Endothelial cell of umbilical vein (primary cell): ENCODE data around the gene REP15. TPM values are rescaled to one million over a fixed set of nuclear protein-coding genes. Genes with fewer than 3 reads are reported as not detected.

Experiments
- Bru-seq: library from RNA; stranded (reverse); fragments of 400-500 nt; gene quantifications from one replicate; lab custom pipeline; 2021; lab: Mats Ljungman, UMichigan
- BruChase-seq, 2 experiments: library from RNA; stranded (reverse); fragments of 400-500 nt; gene quantifications; one replicate each; lab custom pipeline; 2021; lab: Mats Ljungman, UMichigan
- BruUV-seq: library from RNA; stranded (reverse); fragments of 400-500 nt; replicated peaks from 2 replicates; lab custom pipeline; 2021; lab: Mats Ljungman, UMichigan
- CTCF ChIA-PET: fragments of 300-600, 350-600 bp; sonication (Branson Sonifier 250); formaldehyde crosslinking; loops from one replicate; lab custom pipeline; 2021; ENCODE audit warnings: antibody characterized with exemption, inconsistent platforms; lab: Charles Lee
- POLR2A ChIA-PET: fragments of 300-600, 350-600 bp; sonication (Branson Sonifier 250); formaldehyde crosslinking; loops from one replicate; lab custom pipeline; 2021; ENCODE audit warnings: antibody characterized with exemption, inconsistent platforms; lab: Charles Lee
- DNase-seq: peaks from one replicate; pipeline ENCODE4 v3.0.0-alpha.2; 2011; ENCODE audit warnings: low read depth, low spot score
- FAIRE-seq: peaks from 2 replicates; lab custom pipeline; 2011; peaks lifted over from hg19 to GRCh38; lab: Jason Lieb, UNC
- H2AFZ ChIP-seq: 2 replicates; pipeline ENCODE4 v1.6.0; 2012; ENCODE audit warnings: low read depth, low read length, control low read depth, inconsistent platforms
- H3K27ac ChIP-seq: 2 replicates; pipeline ENCODE4 v1.5.1; 2011; ENCODE audit warnings: low read depth, mild to moderate bottlenecking, control low read depth, low read length, moderate library complexity; ENCODE audit not compliant: insufficient read depth
- H3K27me3 ChIP-seq, 2 experiments: 2 replicates each; pipeline versions ENCODE4 v1.6.0 to v1.6.1; 2011; ENCODE audit warnings: low read length in 2 of 2, mixed read lengths in 1 of 2; ENCODE audit not compliant: control insufficient read depth in 2 of 2, insufficient read depth in 2 of 2
- H3K36me3 ChIP-seq, 2 experiments: 2 replicates in 1 of 2; 3 replicates in 1 of 2; pipeline ENCODE4 v1.5.1; 2011; ENCODE audit warnings: low read length in 2 of 2, mild to moderate bottlenecking in 1 of 2, moderate library complexity in 1 of 2; ENCODE audit not compliant: control insufficient read depth in 2 of 2, insufficient read depth in 2 of 2; ENCODE audit errors: extremely low read depth in 1 of 2
- H3K4me1 ChIP-seq: 3 replicates; pipeline ENCODE4 v1.5.1; 2011; ENCODE audit warnings: mild to moderate bottlenecking, low read length; ENCODE audit not compliant: control insufficient read depth, insufficient read depth; ENCODE audit errors: extremely low read depth
- H3K4me2 ChIP-seq: 2 replicates; pipeline ENCODE4 v1.6.1; 2011; ENCODE audit warnings: low read length, control low read depth, mixed read lengths; ENCODE audit not compliant: insufficient read depth
- H3K4me3 ChIP-seq, 3 experiments: fragments of 200-600 bp in 1 of 3; sonication (generic), shearing (Covaris generic) in 1 of 3; replicated peaks in 1 of 3; 2 replicates each; pipeline ENCODE4 v1.5.1; 2011 to 2016; ENCODE audit warnings: control low read depth in 3 of 3, low read length in 3 of 3, mild to moderate bottlenecking in 2 of 3, inconsistent platforms in 1 of 3, low read depth in 1 of 3, moderate library complexity in 1 of 3; ENCODE audit not compliant: insufficient read depth in 1 of 3
- H3K79me2 ChIP-seq: 2 replicates; pipeline ENCODE4 v1.6.0; 2012; ENCODE audit warnings: low read length, inconsistent platforms; ENCODE audit not compliant: control insufficient read depth, insufficient read depth
- H3K9ac ChIP-seq: replicated peaks from 2 replicates; pipeline ENCODE3; 2011; ENCODE audit warnings: low read length, control low read depth; ENCODE audit not compliant: insufficient read depth; ENCODE audit errors: extremely low read depth
- H3K9me1 ChIP-seq: replicated peaks from 3 replicates; pipeline ENCODE4 v1.6.0; 2011; ENCODE audit warnings: mild to moderate bottlenecking, low read length; ENCODE audit not compliant: control insufficient read depth, insufficient read depth; ENCODE audit errors: extremely low read depth
- H3K9me3 ChIP-seq: replicated peaks from 2 replicates; pipeline ENCODE4 v1.5.1; 2012; ENCODE audit warnings: low read length, inconsistent platforms; ENCODE audit not compliant: control insufficient read depth, insufficient read depth
- H4K20me1 ChIP-seq: replicated peaks from 2 replicates; pipeline ENCODE3; 2011; ENCODE audit warnings: mild to moderate bottlenecking, low read length; ENCODE audit not compliant: control insufficient read depth, insufficient read depth; ENCODE audit errors: extremely low read depth
- EZH2 ChIP-seq: IDR thresholded peaks from 2 replicates; pipeline ENCODE4 v1.6.1; 2012; ENCODE audit warnings: borderline replicate concordance, low read depth, mild to moderate bottlenecking, moderate library complexity, low read length, inconsistent platforms; ENCODE audit not compliant: severe bottlenecking
- FOS ChIP-seq: IDR thresholded peaks from 2 replicates; pipeline ENCODE4 v1.6.1; 2011; ENCODE audit warnings: mild to moderate bottlenecking, low read length, moderate library complexity, borderline replicate concordance; ENCODE audit not compliant: insufficient read depth
- GATA2 ChIP-seq: IDR thresholded peaks from 2 replicates; pipeline ENCODE4 v1.7.0; 2011; ENCODE audit warnings: low read depth, mild to moderate bottlenecking, moderate library complexity, mixed read lengths, low read length; ENCODE audit not compliant: insufficient read length, insufficient read depth
- JUN ChIP-seq: IDR thresholded peaks from 2 replicates; pipeline ENCODE4 v1.6.1; 2011; ENCODE audit warnings: borderline replicate concordance, low read depth; ENCODE audit not compliant: insufficient read length, insufficient read depth
- MYC ChIP-seq: IDR thresholded peaks from one replicate; pipeline ENCODE4 v1.6.1; 2011; ENCODE audit warnings: mild to moderate bottlenecking, low read depth, low read length
- POLR2A ChIP-seq: IDR thresholded peaks from 2 replicates; pipeline ENCODE4 v1.6.1; 2012; ENCODE audit warnings: low read depth, mild to moderate bottlenecking, control low read depth, low read length
- POLR2AphosphoS5 ChIP-seq: IDR thresholded peaks from 2 replicates; pipeline ENCODE4 v1.6.1; 2012; ENCODE audit warnings: low read depth, mild to moderate bottlenecking, control low read depth, low read length, moderate library complexity; ENCODE audit not compliant: insufficient read depth
- dilution Hi-C: fragments of 300-500 bp; cut with MboI; formaldehyde crosslinking; loops from one replicate; pipeline ENCODE4 v1.15.0; 2019; ENCODE audit warnings: low sequenced_read_pairs; ENCODE audit not compliant: extremely low pct_ligation_motif_present
- intact Hi-C: fragments of 100-400 bp; cut with micrococcal nuclease; formaldehyde crosslinking; loops from one replicate; pipeline ENCODE4 v1.10.0; 2022
- long read RNA-seq: library from polyadenylated mRNA; stranded (forward); transcript quantifications from one replicate; pipeline ENCODE4 v2.0.0, GENCODE V29; 2021
- polyA minus RNA-seq, 3 experiments: library from RNA; depleted of rRNA, polyadenylated mRNA; stranded (reverse); fragments of >200 nt; gene quantifications; 1 replicate in 1 of 3; 2 replicates in 2 of 3; pipeline ENCODE4 v1.2.3, GENCODE V29; 2011
- polyA plus RNA-seq, 4 experiments: library from polyadenylated mRNA; depleted of rRNA in 3 of 4; stranded (reverse) in 3 of 4; unstranded in 1 of 4; fragments of >200 nt; gene quantifications; 2 replicates each; pipeline versions ENCODE4 v1.2.1 to v1.2.3, GENCODE V29; 2011 to 2012; ENCODE audit warnings: missing spikeins in 1 of 4
- total RNA-seq: library from RNA; stranded (reverse); gene quantifications from 2 replicates; pipeline ENCODE4 v1.2.3, GENCODE V29; 2021
- TF ChIP-seq, protein P1 (sequence below): IDR thresholded peaks from 2 replicates; pipeline ENCODE4 v1.6.1; 2011; ENCODE audit not compliant: insufficient read depth, insufficient read length
- TF ChIP-seq, protein P2 (sequence below), 2 donors: IDR thresholded peaks; 1 replicate in 1 of 2; 2 replicates in 1 of 2; pipeline ENCODE4 v1.5.1; 2011; ENCODE audit warnings: low read length in 2 of 2, mild to moderate bottlenecking in 2 of 2, moderate library complexity in 2 of 2, control low read depth in 1 of 2, inconsistent platforms in 1 of 2, low read depth in 1 of 2; ENCODE audit not compliant: insufficient read depth in 1 of 2; ENCODE audit errors: extremely low read depth in 1 of 2

The REP15 gene, protein sequence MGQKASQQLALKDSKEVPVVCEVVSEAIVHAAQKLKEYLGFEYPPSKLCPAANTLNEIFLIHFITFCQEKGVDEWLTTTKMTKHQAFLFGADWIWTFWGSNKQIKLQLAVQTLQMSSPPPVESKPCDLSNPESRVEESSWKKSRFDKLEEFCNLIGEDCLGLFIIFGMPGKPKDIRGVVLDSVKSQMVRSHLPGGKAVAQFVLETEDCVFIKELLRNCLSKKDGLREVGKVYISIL
- total RNA-seq (4.3 and 4.8 TPM in 2 replicates), polyA plus RNA-seq (0.51 and 0.94 TPM in 2 replicates), polyA minus RNA-seq (2.0 and 3.0 TPM in 2 replicates), Bru-seq, nascent RNA (percentile 89 among the genes with signal in this experiment), BruChase-seq, experiment 1, labeled RNA remaining after a 6-hour chase (percentile 84 among the genes with signal in this experiment), BruChase-seq, experiment 2, labeled RNA remaining after a 2-hour chase (percentile 76 among the genes with signal in this experiment)
- 0.83 and 0.94 TPM in 2 replicates for polyA plus RNA-seq (2011; cell fraction: cytosol; rRNA removed)
- 3.4 and 4.5 TPM in 2 replicates for polyA plus RNA-seq (2011; cell fraction: nucleus; rRNA removed)
- 1.3 and 2.2 TPM in 2 replicates for polyA plus RNA-seq (2012)
- polyA minus RNA-seq (2011; cell fraction: cytosol; rRNA and poly(A)+ RNA removed) = not detected
- 7.4 and 8.3 TPM in 2 replicates for polyA minus RNA-seq (2011; cell fraction: nucleus; rRNA and poly(A)+ RNA removed)
- long read RNA-seq = 0 reads

DNA sequence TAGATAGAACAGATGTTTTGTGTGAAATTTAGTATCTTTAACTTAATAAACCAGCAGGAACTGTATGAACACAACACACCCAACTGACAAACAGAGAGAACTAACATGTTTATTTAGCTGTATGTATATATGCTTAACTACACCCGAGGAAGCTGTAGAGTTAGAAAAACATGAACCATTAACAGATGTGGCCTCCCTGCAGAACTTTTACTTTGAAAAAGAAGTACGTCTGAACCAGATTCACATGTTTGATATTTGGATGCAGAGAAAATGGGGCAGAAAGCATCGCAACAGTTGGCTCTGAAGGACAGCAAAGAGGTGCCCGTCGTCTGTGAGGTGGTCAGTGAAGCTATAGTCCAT is at the start of gene REP15:
TSS of gene REP15 (plus strand) at position 155 of the 360 bp plus-strand sequence. CDS start at position 271, 116 bp downstream.
- DNase-seq (no peak), FAIRE-seq (no peak)
- Histone ChIP-seq H3K4me1 (no peaks in the 10 kb centered on the region), H3K9me3 (no peaks in the 10 kb centered on the region), H4K20me1 (no peaks in the 10 kb centered on the region), H3K79me2 (no peaks in the 10 kb centered on the region), H3K9me1 (no peaks in the 10 kb centered on the region), H3K4me2 (no peak within 1 kb of the TSS), H3K27ac (no peak within 1 kb of the TSS), H2AFZ (no peak within 1 kb of the TSS), H3K9ac (no peak within 1 kb of the TSS), H3K4me3 (no peak within 1 kb of the TSS), H3K27me3 (no peaks in the 10 kb centered on the region), H3K36me3 (peaks cover 18 to 21% of the 10 kb centered on the region in 2 experiments)
- intact Hi-C loops = no loop called here
- POLR2A ChIA-PET = no interaction called here
- TF ChIP-seq POLR2AphosphoS5 (no peak), FOS (no peak), POLR2A (no peak), EZH2 (no peak), JUN (no peak), GATA2 (no peak), MYC (no peak)
- TF ChIP-seq, protein P1, sequence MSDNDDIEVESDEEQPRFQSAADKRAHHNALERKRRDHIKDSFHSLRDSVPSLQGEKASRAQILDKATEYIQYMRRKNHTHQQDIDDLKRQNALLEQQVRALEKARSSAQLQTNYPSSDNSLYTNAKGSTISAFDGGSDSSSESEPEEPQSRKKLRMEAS = no peak
- TF ChIP-seq, protein P2, sequence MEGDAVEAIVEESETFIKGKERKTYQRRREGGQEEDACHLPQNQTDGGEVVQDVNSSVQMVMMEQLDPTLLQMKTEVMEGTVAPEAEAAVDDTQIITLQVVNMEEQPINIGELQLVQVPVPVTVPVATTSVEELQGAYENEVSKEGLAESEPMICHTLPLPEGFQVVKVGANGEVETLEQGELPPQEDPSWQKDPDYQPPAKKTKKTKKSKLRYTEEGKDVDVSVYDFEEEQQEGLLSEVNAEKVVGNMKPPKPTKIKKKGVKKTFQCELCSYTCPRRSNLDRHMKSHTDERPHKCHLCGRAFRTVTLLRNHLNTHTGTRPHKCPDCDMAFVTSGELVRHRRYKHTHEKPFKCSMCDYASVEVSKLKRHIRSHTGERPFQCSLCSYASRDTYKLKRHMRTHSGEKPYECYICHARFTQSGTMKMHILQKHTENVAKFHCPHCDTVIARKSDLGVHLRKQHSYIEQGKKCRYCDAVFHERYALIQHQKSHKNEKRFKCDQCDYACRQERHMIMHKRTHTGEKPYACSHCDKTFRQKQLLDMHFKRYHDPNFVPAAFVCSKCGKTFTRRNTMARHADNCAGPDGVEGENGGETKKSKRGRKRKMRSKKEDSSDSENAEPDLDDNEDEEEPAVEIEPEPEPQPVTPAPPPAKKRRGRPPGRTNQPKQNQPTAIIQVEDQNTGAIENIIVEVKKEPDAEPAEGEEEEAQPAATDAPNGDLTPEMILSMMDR (IDR thresholded peaks at IDR 0.05; ENCODE audit: extremely low read depth in 1 of 2, insufficient read depth in 1 of 2, low read depth in 1 of 2, low read length in 2 of 2) = no peak
- CTCF ChIA-PET = interaction anchor here (1.6 to 3.2 kb wide), 2 partner anchors 10 to 11 kb away, joined by 5 to 6 read pairs; no protein-coding TSS in a partner anchor
- dilution Hi-C loops = no loop called here
- no TSS peak for BruUV-seq
